ENCODE measurements around the gene PPFIA1.

Gene PPFIA1

DNA sequence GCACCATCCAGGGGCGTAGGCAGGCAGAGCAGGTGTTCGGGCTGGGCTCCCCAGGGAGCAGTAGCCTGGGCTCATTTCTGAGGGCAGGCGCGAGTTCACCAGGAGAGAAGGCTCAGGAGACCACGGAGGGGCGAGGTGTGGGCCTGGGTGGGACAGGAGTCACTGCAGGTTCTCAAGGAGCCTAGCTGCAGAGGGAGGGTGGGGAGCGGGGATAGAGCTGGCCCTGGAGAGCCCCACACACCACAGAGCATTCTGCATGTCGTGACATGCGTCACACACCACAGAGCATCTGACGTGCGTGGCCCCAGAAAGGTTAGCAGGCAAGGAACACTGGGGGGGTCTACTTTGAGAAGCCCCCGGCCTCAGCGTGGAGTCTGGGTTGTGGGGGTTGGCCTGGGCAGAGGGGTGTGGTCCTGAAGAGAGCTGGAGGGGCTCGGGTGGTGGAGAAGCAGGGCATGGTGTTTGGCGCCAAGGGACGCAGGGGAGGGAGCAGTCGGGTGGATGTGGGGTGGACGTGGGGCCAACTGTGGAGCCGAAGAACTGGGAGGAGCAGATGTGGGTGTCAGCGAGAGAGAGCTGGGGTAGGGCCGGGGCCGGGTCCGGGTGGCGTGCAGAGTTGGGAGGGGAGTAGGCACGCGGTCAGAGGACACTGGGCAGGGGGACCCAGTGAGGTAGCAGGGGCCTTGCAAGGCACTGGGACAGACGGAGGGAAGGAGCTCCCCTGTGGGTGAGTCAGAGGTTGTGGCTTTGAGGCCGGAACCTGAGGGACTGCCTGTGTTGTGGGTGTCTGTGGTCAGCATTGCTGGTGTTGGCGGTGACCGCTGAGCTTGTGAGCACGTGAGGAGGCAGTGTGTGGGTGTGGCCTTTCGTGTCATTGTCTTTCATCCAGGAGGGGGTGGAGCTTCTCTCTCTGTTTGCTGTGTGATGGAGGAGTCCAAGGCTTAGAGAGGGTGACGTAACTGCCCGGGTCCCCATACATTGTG is 153.3 kb downstream of the PPFIA1 start:
- H3K27me3 ChIP-seq (ENCODE audit: control insufficient read depth in 1 of 2, insufficient read depth in 2 of 2, low read length in 2 of 2) = no peaks in the 10 kb centered on the region
- no peaks in the 10 kb centered on the region for H3K9me3 ChIP-seq (ENCODE audit: low read length)
- H3K27ac ChIP-seq (ENCODE audit: low read depth, low read length) = no peak overlapping the region
- H3K9ac ChIP-seq (ENCODE audit: low read length) = no peak overlapping the region
- H3K36me3 ChIP-seq (ENCODE audit: insufficient read depth, low read length) = peaks cover 71% of the 10 kb centered on the region
- no peak overlapping the region for H3K4me3 ChIP-seq (ENCODE audit: low read depth in 1 of 2, low read length in 2 of 2)
- H3K4me1 ChIP-seq (ENCODE audit: insufficient read depth, low read length) = no peaks in the 10 kb centered on the region

DNA sequence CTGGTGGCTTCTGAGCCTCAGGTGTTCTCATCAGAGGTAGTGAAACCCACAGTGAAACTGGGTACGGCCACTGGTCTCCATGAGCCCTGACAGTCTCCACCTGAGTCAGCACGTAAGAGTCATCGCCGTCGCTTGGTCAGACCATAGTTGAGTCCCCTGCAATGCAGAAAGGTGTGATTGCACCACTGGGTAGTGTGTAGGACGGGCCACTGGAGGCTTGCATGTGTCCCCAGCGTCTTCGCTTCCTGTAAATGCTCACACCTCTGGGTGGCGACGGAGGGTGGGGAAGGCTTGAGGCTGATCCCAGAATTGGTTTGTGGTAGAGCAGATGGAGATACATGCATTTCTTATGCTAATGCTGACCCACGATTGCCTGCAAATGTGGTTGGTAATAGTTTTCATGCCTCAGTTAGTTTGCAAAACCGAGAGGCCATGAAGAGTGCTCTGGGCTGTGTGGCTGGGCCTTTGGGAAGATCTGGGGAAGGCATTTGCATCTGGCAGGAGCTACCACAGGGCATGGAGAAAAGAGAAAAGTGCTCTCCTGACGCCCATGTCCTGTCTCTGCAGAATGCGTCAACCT is 154.4 kb downstream of the PPFIA1 start:
- Histone ChIP-seq H3K27me3 (ENCODE audit: control insufficient read depth in 1 of 2, insufficient read depth in 2 of 2, low read length in 2 of 2) (no peaks in the 10 kb centered on the region), H3K4me1 (ENCODE audit: insufficient read depth, low read length) (no peaks in the 10 kb centered on the region), H3K36me3 (ENCODE audit: insufficient read depth, low read length) (peaks cover 76% of the 10 kb centered on the region), H3K27ac (ENCODE audit: low read depth, low read length) (no peak overlapping the region), H3K9ac (ENCODE audit: low read length) (no peak overlapping the region), H3K4me3 (ENCODE audit: low read depth in 1 of 2, low read length in 2 of 2) (no peak overlapping the region), H3K9me3 (ENCODE audit: low read length) (no peaks in the 10 kb centered on the region)

DNA sequence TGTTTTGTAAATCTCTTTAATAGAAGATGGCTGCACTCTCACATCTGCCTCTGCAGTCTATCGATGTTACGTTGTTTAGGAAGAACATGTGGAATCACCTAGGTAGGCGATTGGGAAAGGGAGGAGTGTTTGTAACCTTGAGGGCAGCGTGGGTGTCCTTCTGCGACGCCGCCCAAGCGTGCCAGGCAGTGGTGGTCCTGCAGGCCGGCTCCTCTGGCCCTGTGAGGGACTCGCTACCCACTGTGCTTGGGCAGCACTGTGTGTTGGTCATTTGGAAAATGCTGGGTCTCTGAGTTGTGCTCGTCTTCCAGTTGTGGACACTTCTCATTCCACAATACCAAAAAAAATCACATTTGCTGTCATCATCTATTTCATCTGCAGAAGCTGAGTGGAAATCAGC is 156.9 kb downstream of the PPFIA1 start:
- H3K36me3 ChIP-seq (ENCODE audit: insufficient read depth, low read length) = peaks cover 77% of the 10 kb centered on the region
- H3K4me3 ChIP-seq (ENCODE audit: low read depth in 1 of 2, low read length in 2 of 2) = no peak overlapping the region
- no peaks in the 10 kb centered on the region for H3K9me3 ChIP-seq (ENCODE audit: low read length)
- no peaks in the 10 kb centered on the region for H3K27me3 ChIP-seq (ENCODE audit: control insufficient read depth in 1 of 2, insufficient read depth in 2 of 2, low read length in 2 of 2)
- no peak overlapping the region for H3K9ac ChIP-seq (ENCODE audit: low read length)
- H3K4me1 ChIP-seq (ENCODE audit: insufficient read depth, low read length) = no peaks in the 10 kb centered on the region
- no peak overlapping the region for H3K27ac ChIP-seq (ENCODE audit: low read depth, low read length)

DNA sequence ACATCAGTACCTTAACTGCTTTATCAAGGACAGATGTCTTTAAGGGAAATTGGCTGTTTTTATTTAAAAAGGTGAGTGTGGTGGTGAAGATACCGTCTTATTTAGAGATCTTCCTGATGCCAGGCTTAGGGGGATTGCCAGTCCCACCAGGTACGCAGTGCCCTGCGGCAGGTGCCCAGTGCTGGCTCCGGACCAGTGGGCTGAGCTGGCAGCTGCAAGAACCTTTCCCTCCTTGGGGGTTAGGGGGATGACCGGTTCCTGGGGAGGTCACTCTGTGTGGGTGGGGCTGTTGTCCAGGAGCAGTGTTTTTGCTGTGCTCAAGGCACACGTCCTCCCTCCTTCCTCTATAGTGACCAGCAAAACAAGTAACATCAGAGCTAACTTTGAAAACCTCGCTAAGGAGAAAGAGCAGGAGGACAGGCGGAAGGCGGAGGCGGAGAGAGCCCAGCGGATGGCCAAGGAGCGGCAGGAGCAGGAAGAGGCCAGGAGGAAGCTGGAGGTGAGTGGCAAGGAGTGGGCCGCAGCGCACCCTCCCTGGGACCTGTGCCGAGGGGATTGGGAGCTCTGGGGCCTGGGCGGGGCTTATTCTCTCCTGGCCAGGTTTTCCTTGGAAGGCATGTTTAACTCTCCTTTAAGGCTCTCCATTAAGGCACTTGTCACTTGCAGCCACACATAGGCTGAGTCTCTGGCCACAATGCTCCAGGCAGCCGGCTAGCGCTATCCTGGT is 158.4 kb downstream of the PPFIA1 start:
- H3K9ac ChIP-seq (ENCODE audit: low read length) = no peak overlapping the region
- peaks cover 77% of the 10 kb centered on the region for H3K36me3 ChIP-seq (ENCODE audit: insufficient read depth, low read length)
- no peaks in the 10 kb centered on the region for H3K9me3 ChIP-seq (ENCODE audit: low read length)
- no peaks in the 10 kb centered on the region for H3K27me3 ChIP-seq (ENCODE audit: control insufficient read depth in 1 of 2, insufficient read depth in 2 of 2, low read length in 2 of 2)
- no peak overlapping the region for H3K27ac ChIP-seq (ENCODE audit: low read depth, low read length)
- H3K4me1 ChIP-seq (ENCODE audit: insufficient read depth, low read length) = no peaks in the 10 kb centered on the region
- H3K4me3 ChIP-seq (ENCODE audit: low read depth in 1 of 2, low read length in 2 of 2) = no peak overlapping the region

DNA sequence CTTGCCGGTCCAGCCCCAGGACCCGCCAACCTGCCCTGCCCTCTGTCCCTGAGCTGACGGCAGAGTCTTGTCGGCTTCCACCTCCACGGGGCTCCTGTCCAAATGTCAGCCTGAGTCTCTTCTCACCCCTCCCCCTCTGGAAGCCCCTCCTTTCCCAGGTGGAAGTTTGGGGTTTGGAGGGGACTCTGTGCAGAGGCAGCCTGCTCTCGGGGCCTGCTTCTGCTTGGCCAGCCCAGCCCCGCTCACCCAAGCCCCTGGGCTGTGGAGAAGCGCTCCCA is 158.9 kb downstream of the PPFIA1 start:
- Histone ChIP-seq H3K27ac (ENCODE audit: low read depth, low read length) (no peak overlapping the region), H3K27me3 (ENCODE audit: control insufficient read depth in 1 of 2, insufficient read depth in 2 of 2, low read length in 2 of 2) (no peaks in the 10 kb centered on the region), H3K9me3 (ENCODE audit: low read length) (no peaks in the 10 kb centered on the region), H3K9ac (ENCODE audit: low read length) (no peak overlapping the region), H3K36me3 (ENCODE audit: insufficient read depth, low read length) (peaks cover 78% of the 10 kb centered on the region), H3K4me1 (ENCODE audit: insufficient read depth, low read length) (no peaks in the 10 kb centered on the region), H3K4me3 (ENCODE audit: low read depth in 1 of 2, low read length in 2 of 2) (no peak overlapping the region)

DNA sequence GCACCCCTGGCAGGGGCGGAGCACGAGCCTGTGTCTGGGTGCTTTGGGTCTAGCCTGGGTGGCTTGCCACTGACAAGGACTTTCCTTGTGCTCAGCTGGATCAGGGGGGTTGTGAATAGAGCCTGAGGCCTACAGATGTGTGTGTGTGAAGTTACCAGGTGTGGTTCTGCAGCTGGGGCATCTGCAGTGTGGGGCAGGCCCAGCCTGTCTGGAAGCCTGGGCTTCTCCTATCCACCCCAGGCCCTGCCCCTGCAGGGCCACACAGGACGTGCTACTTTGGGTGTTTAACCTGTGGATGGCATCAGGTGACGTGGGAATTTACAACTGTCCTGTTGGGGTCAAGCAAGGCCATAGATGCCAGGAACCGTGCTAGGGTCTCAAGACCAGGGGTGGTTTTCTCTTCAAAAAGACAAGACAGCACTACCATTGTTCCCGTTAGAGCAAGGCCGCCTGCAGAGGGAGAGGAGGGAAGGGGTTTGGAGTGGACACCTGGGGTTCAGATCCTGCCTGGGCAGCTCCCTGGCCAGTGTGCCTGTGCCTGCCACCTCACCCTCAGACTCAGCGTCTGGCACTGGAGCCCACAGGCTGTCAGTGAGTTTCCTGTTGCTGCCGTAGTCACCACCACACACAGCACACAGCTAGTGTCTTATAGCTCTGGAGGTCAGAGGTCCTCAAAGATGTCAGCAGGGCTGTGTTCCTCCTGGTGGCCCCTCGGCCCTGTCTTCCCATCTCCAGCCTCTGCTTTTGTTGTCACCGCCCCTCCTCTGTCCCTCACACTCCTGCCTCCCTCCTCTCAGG is 159.4 kb downstream of the PPFIA1 start:
- no peak overlapping the region for H3K27ac ChIP-seq (ENCODE audit: low read depth, low read length)
- no peaks in the 10 kb centered on the region for H3K9me3 ChIP-seq (ENCODE audit: low read length)
- H3K36me3 ChIP-seq (ENCODE audit: insufficient read depth, low read length) = peaks cover 78% of the 10 kb centered on the region
- H3K27me3 ChIP-seq (ENCODE audit: control insufficient read depth in 1 of 2, insufficient read depth in 2 of 2, low read length in 2 of 2) = no peaks in the 10 kb centered on the region
- H3K4me3 ChIP-seq (ENCODE audit: low read depth in 1 of 2, low read length in 2 of 2) = no peak overlapping the region
- no peaks in the 10 kb centered on the region for H3K4me1 ChIP-seq (ENCODE audit: insufficient read depth, low read length)
- H3K9ac ChIP-seq (ENCODE audit: low read length) = no peak overlapping the region

DNA sequence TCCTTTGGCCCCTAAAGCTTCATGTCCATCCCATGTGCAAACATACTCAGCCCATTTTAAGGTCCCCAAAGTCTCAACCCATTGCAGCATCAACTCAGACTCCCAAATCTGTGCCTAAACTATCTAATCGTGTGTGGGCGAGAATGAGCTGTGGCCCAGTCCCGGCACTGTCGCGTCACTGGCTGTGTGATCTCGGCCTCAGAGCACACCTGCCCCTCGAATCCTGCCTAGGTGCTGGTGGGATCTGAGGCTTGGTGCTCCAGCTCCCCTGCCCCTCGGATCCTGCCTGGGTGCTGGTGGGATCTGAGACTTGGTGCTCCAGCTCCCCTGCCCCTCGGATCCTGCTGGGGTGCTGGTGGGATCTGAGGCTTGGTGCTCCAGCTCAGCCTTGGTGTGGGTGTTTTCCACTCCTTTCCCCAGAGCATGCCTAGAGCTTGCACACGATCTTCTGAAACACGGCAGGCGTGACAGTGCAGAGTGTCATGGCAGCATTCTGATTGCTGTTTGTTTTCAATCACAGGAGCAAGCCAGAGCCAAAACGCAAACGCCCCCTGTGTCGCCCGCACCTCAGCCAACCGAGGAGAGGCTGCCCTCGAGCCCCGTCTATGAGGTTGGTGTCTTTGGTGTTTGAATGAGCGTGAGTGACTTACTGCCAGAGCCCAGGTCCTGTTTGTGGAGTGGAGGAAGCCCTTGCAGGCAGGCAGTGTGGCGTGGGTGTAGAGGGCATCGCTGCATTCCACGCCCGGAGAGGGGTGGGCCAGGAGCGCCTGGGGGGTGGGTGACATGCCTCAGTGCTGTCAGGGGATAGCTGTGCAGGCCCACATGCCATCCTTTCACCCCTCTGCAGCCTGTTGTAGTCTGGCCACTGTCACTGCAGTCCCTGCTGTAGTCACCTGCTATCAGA is 160.4 kb downstream of the PPFIA1 start:
- H3K36me3 ChIP-seq (ENCODE audit: insufficient read depth, low read length) = peaks cover 76% of the 10 kb centered on the region

DNA sequence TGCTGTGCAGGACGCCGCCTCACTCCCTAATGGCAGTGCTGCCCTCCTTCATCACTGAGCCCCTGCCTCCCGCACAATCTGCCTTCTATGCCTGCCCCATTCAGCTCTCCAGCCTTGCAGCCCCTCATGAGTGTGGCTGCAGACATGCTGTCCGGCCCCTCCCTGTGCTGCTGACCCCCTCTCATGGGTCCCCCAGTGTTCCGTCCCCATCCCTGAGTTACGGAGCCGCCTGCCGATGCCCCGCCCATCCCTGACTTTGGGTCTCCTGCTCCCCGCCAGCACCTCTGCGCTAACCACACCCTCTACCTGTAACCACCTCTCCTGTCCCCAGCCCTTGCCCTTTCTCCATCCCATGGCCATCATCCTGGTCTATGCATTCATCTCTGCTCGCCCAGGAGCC is 161.1 kb downstream of the PPFIA1 start:
- Histone ChIP-seq H3K9ac (ENCODE audit: low read length) (no peak overlapping the region), H3K27me3 (ENCODE audit: control insufficient read depth in 1 of 2, insufficient read depth in 2 of 2, low read length in 2 of 2) (no peaks in the 10 kb centered on the region), H3K4me3 (ENCODE audit: low read depth in 1 of 2, low read length in 2 of 2) (no peak overlapping the region), H3K4me1 (ENCODE audit: insufficient read depth, low read length) (no peaks in the 10 kb centered on the region), H3K27ac (ENCODE audit: low read depth, low read length) (no peak overlapping the region), H3K36me3 (ENCODE audit: insufficient read depth, low read length) (peaks cover 82% of the 10 kb centered on the region), H3K9me3 (ENCODE audit: low read length) (no peaks in the 10 kb centered on the region)

More for the DNA sequence above, 160.4 kb downstream of the PPFIA1 start:
- no peaks in the 10 kb centered on the region for H3K27me3 ChIP-seq (ENCODE audit: control insufficient read depth in 1 of 2, insufficient read depth in 2 of 2, low read length in 2 of 2)
- no peak overlapping the region for H3K4me3 ChIP-seq (ENCODE audit: low read depth in 1 of 2, low read length in 2 of 2)
- H3K4me1 ChIP-seq (ENCODE audit: insufficient read depth, low read length) = no peaks in the 10 kb centered on the region
- no peak overlapping the region for H3K9ac ChIP-seq (ENCODE audit: low read length)
- H3K9me3 ChIP-seq (ENCODE audit: low read length) = no peaks in the 10 kb centered on the region
- H3K27ac ChIP-seq (ENCODE audit: low read depth, low read length) = no peak overlapping the region

DNA sequence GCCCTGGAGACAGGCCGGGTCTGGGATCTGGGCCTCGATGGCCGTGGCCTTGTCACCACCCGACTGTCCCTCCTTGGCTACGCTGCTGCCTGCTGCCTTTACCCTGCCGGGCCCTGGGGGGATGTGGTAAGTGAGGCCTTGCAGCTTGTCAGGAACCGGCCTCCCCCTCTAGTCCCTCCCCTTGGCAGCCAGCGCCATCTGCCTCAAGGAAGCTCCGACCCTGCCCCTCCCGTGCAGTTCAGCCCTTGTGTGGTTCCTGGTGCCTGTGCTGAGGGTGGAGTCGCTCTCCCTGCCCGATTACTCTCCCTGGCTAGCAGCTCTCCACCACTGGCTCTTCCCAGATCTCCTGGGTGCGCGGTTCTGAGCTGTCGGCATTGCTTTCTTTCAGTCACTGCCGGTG is 161.6 kb downstream of the PPFIA1 start:
- Histone ChIP-seq H3K27me3 (ENCODE audit: control insufficient read depth in 1 of 2, insufficient read depth in 2 of 2, low read length in 2 of 2) (no peaks in the 10 kb centered on the region), H3K4me3 (ENCODE audit: low read depth in 1 of 2, low read length in 2 of 2) (no peak overlapping the region), H3K9me3 (ENCODE audit: low read length) (no peaks in the 10 kb centered on the region), H3K36me3 (ENCODE audit: insufficient read depth, low read length) (peaks cover 86% of the 10 kb centered on the region), H3K4me1 (ENCODE audit: insufficient read depth, low read length) (no peaks in the 10 kb centered on the region), H3K27ac (ENCODE audit: low read depth, low read length) (no peak overlapping the region), H3K9ac (ENCODE audit: low read length) (no peak overlapping the region)

DNA sequence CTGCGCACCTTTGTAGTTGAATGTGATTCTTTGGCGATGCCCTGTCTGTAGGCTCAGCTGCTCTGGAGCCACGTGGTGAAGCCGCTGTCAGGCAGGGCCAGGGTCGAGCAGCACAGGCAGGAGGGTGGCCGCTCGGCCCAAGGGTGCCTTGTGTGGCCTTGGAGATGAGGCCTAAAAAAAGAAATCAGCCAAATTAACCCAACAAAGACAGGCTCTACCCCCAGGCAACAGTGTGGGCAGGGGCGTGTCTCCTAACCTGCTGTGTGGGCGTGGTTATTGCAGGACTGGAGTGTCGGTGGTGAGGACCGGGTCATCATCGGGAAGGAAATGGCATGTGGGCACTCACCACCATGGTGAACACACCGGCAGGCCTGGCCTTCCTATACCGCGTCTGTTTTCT is 162.1 kb downstream of the PPFIA1 start:
- Histone ChIP-seq H3K9me3 (ENCODE audit: low read length) (no peaks in the 10 kb centered on the region), H3K36me3 (ENCODE audit: insufficient read depth, low read length) (peaks cover 88% of the 10 kb centered on the region), H3K27me3 (ENCODE audit: control insufficient read depth in 1 of 2, insufficient read depth in 2 of 2, low read length in 2 of 2) (no peaks in the 10 kb centered on the region), H3K9ac (ENCODE audit: low read length) (no peak overlapping the region), H3K27ac (ENCODE audit: low read depth, low read length) (no peak overlapping the region), H3K4me3 (ENCODE audit: low read depth in 1 of 2, low read length in 2 of 2) (no peak overlapping the region), H3K4me1 (ENCODE audit: insufficient read depth, low read length) (no peaks in the 10 kb centered on the region)
